ENCODE results near the gene ATP8A2. TPM values are rescaled to one million over a fixed set of nuclear protein-coding genes. Genes with fewer than 3 reads are reported as not detected.

ATP8A2 gene
- total RNA-seq, 4 donors from 2014 or later: 0.16 to 0.54 (median 0.26) TPM

DNA sequence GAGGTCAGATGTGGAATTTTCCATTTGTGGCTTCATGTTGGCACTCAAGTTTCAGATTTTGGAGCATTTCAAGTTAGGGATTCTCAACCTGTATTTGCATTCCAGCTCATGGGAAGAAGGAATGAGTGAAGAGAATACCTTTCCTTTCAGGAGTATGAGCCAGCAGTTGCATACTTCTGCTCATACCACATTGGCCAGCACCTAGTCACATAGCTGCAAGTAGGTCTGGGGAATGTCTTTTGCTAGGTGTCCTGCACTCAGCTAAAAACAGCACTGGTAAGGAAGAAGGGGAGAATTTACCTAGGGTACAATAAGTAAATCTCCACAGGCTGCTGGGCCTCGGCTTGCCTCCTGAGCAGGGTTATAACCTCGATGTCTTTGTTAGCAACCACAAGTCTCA lies 24.6 kb upstream of the ATP8A2 start:
- H3K4me3 ChIP-seq: no peak overlapping the region
- H3K27me3 ChIP-seq: no peaks in the 10 kb centered on the region
- WGBS, 2 donors (ENCODE audit: low coverage in 1 of 2): 67 to 70% methylated on average over 2 of the region's 2 CpGs
- H3K9me3 ChIP-seq: no peaks in the 10 kb centered on the region
- H3K4me1 ChIP-seq: no peaks in the 10 kb centered on the region
- no peak overlapping the region for H3K27ac ChIP-seq
- TF ChIP-seq EP300 (IDR thresholded peaks at IDR 0.05) (no peak), POLR2A (IDR thresholded peaks at IDR 0.05) (no peak), POLR2AphosphoS5 (IDR thresholded peaks at IDR 0.05) (no peak)
- TF ChIP-seq, protein P1, sequence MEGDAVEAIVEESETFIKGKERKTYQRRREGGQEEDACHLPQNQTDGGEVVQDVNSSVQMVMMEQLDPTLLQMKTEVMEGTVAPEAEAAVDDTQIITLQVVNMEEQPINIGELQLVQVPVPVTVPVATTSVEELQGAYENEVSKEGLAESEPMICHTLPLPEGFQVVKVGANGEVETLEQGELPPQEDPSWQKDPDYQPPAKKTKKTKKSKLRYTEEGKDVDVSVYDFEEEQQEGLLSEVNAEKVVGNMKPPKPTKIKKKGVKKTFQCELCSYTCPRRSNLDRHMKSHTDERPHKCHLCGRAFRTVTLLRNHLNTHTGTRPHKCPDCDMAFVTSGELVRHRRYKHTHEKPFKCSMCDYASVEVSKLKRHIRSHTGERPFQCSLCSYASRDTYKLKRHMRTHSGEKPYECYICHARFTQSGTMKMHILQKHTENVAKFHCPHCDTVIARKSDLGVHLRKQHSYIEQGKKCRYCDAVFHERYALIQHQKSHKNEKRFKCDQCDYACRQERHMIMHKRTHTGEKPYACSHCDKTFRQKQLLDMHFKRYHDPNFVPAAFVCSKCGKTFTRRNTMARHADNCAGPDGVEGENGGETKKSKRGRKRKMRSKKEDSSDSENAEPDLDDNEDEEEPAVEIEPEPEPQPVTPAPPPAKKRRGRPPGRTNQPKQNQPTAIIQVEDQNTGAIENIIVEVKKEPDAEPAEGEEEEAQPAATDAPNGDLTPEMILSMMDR (IDR thresholded peaks at IDR 0.05): no peak
- H3K36me3 ChIP-seq: no peaks in the 10 kb centered on the region
- no peak for ATAC-seq

DNA sequence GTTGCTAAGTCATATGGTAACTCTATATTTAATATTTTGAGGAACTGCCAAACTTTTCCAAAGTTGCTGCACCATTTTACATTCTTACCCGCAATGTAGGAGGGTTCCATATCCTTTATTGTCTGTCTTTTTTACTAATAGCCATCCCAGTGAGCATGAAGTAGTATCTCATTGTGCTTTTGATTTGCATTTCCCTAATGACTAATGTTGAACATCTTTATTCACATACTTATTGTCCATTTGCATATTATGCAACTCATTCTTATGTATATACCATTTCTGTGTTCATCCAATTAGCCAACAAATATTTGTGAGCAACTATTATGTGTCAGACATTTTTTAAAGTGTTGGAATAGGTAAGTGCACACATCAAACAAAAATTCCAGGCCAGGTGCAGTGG lies 20.4 kb upstream of the ATP8A2 start:
- ATAC-seq: no peak
- Histone ChIP-seq H3K27ac (no peak overlapping the region), H3K4me3 (no peak overlapping the region), H3K27me3 (peaks cover 12% of the 10 kb centered on the region), H3K36me3 (no peaks in the 10 kb centered on the region), H3K4me1 (no peaks in the 10 kb centered on the region), H3K9me3 (no peaks in the 10 kb centered on the region)
- WGBS, 2 donors (ENCODE audit: low coverage in 1 of 2): 92 to 100% methylated on average over 1 of the region's 1 CpG
- TF ChIP-seq, protein P1 (IDR thresholded peaks at IDR 0.05): no peak
- TF ChIP-seq EP300 (IDR thresholded peaks at IDR 0.05) (no peak), POLR2AphosphoS5 (IDR thresholded peaks at IDR 0.05) (no peak), POLR2A (IDR thresholded peaks at IDR 0.05) (no peak)

DNA sequence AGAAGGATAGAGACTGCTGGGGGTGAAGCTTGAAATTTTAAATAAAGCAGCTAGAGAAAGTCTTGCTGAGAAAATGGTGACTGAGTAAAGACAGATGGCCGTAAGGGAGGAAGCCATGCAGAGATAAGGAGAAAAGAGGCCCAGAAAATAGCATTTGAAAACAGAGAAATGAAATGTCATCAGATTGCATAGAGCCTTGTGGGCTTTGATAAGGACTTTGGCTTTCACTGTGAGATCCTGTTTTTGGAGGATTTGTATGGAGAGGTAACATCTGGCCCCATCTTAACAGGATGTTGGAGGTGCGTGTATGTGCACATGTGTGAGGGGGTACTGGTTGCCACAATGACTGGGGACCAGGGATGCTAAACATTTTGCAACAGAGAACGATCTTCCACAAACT lies 19.5 kb upstream of the ATP8A2 start:
- ATAC-seq: no peak
- no peaks in the 10 kb centered on the region for H3K36me3 ChIP-seq
- WGBS, 2 donors (ENCODE audit: low coverage in 1 of 2): 29 to 83% methylated on average over 2 to 3 of the region's 3 CpGs
- TF ChIP-seq, protein P1 (IDR thresholded peaks at IDR 0.05): no peak
- TF ChIP-seq POLR2A (IDR thresholded peaks at IDR 0.05) (no peak), POLR2AphosphoS5 (IDR thresholded peaks at IDR 0.05) (no peak), EP300 (IDR thresholded peaks at IDR 0.05) (no peak)
- H3K27me3 ChIP-seq: peaks cover 12% of the 10 kb centered on the region
- H3K27ac ChIP-seq: no peak overlapping the region
- H3K9me3 ChIP-seq: no peaks in the 10 kb centered on the region
- H3K4me1 ChIP-seq: no peaks in the 10 kb centered on the region
- no peak overlapping the region for H3K4me3 ChIP-seq

DNA sequence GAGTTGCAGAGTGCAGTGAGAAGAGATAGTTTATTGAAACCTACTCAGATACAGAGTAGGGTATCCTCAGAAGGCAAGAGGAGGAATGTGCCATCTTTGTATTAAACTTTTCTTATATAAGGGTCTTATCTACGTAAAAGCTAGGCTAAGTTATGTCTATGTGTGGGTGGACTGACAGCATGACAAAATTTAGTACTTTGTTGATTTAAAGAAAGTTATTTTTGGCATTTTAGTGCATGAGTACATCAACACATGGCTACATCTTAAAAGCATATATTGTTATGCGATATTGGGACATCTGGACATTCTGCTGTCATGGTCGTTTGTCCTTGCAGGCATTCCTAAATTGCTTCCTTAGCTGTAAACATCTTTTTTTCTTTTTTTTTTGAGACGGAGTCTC lies 19.0 kb upstream of the ATP8A2 start:
- no peak for ATAC-seq
- TF ChIP-seq POLR2AphosphoS5 (IDR thresholded peaks at IDR 0.05) (no peak), POLR2A (IDR thresholded peaks at IDR 0.05) (no peak), EP300 (IDR thresholded peaks at IDR 0.05) (no peak)
- TF ChIP-seq, protein P1 (IDR thresholded peaks at IDR 0.05): no peak
- no peaks in the 10 kb centered on the region for H3K36me3 ChIP-seq
- 59 to 67% methylated on average over 3 to 4 of the region's 4 CpGs for WGBS, 2 donors (ENCODE audit: low coverage in 1 of 2)
- no peak overlapping the region for H3K27ac ChIP-seq
- H3K27me3 ChIP-seq: peaks cover 12% of the 10 kb centered on the region
- H3K9me3 ChIP-seq: no peaks in the 10 kb centered on the region
- H3K4me3 ChIP-seq: no peak overlapping the region
- H3K4me1 ChIP-seq: no peaks in the 10 kb centered on the region

DNA sequence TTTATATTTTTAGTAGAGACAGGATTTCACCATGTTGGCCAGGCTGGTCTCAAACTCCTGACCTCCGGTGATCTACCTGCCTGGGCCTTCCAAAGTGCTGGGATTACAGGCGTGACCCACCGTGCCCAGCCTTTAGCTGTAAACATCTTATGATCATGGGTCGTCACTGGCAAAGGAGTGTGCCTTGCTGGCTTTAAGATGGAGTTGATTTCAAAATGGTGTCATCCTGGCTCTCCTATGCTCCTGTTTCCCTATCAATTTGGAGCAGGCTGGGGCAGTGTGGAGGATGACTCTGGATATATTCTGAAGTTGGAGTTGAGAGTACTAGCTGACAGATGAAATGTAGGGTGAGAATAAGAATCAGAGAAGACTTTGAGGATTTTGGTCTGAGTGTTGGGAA lies 18.4 kb upstream of the ATP8A2 start:
- Histone ChIP-seq H3K4me1 (no peaks in the 10 kb centered on the region), H3K36me3 (no peaks in the 10 kb centered on the region), H3K4me3 (no peak overlapping the region), H3K27me3 (peaks cover 12% of the 10 kb centered on the region), H3K9me3 (no peaks in the 10 kb centered on the region), H3K27ac (no peak overlapping the region)
- ATAC-seq: no peak
- no peak for TF ChIP-seq POLR2A (IDR thresholded peaks at IDR 0.05)
- WGBS, 2 donors (ENCODE audit: low coverage in 1 of 2): 100% methylated on average over 4 of the region's 4 CpGs; no CpG with 5 or more reads in 1 of the 2 donors
